Measurements from ENCODE around the gene DISC1.

DNA sequence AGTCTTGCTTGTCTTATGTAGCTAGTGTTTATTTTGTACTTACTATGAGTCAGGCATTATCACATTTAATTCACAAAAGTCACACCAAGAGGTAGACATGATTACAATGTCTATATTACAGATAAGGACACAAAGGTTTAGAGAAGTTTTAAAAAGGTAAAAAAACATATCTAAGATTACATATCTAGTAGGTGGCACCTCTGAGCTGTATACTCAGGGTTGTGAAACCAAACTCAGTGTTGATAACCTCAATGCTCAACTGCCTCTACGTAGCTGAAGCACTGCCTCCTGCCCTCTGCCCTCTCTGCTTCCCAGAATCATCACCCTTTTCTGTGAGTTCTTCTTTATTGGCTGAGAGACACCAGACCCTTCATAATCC is 431.3 kb downstream of the DISC1 start:
- TF ChIP-seq ZC3H10 (CRISPR knock-in tag; IDR thresholded peaks at IDR 0.05), result no peak
- TF ChIP-seq RARB (CRISPR knock-in tag; IDR thresholded peaks at IDR 0.05), result no peak
